ENCODE results near the gene HS2ST1. TPM values are rescaled to one million over a fixed set of nuclear protein-coding genes. Genes with fewer than 3 reads are reported as not detected.

The HS2ST1 gene
- total RNA-seq, 3 donors from 2014 or later (not counting 1 experiment from before 2014, with no cell fraction given): 12.5 to 18.4 (median 14.3) TPM

DNA sequence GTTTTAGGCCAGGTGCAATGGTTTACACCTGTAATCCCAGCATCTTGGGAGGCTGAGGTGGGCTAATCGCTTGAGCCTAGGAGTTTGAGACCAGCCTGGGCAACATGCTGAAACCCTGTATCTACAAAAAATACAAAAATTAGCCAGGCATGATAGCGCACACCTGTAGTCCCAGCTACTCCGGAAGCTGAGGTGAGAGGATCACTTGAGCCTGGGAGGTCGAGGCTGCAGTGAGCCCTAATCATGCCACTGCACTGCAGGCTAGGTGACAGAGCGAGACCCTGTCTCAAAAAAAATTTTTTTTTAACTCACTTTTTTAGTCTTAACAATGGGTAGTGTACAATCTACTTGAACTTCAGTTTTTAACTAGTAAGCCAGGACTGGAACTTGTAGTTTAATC is 137.5 kb downstream of the HS2ST1 start:
- Mint-ChIP-seq H3K36me3 (peaks cover 5% of the 10 kb centered on the region), H3K9me3 (peaks cover 0 to 2% of the 10 kb centered on the region in 2 donors), H3K4me3 (no peak overlapping the region), H3K4me1 (peaks cover 16 to 17% of the 10 kb centered on the region in 2 donors), H3K27me3 (ENCODE audit: low read depth in 2 of 2) (no peaks in the 10 kb centered on the region), H3K27ac (no peak overlapping the region)
- WGBS (ENCODE audit: insufficient coverage): 93% methylated on average over 4 of the region's 5 CpGs
- Histone ChIP-seq H3K4me3 (ENCODE audit: low read length) (no peak overlapping the region), H3K27ac (ENCODE audit: low read length) (no peak overlapping the region), H3K36me3 (ENCODE audit: control insufficient read depth, insufficient read depth, low read length) (no peaks in the 10 kb centered on the region), H3K9me3 (ENCODE audit: control insufficient read depth, insufficient read depth, low read length) (no peaks in the 10 kb centered on the region), H3K27me3 (ENCODE audit: control insufficient read depth, insufficient read depth, low read length) (no peaks in the 10 kb centered on the region), H3K4me1 (ENCODE audit: control insufficient read depth, insufficient read depth, low read length) (no peaks in the 10 kb centered on the region)
- DNase-seq (no peak), ATAC-seq (no peak)
- TF ChIP-seq, protein P1, sequence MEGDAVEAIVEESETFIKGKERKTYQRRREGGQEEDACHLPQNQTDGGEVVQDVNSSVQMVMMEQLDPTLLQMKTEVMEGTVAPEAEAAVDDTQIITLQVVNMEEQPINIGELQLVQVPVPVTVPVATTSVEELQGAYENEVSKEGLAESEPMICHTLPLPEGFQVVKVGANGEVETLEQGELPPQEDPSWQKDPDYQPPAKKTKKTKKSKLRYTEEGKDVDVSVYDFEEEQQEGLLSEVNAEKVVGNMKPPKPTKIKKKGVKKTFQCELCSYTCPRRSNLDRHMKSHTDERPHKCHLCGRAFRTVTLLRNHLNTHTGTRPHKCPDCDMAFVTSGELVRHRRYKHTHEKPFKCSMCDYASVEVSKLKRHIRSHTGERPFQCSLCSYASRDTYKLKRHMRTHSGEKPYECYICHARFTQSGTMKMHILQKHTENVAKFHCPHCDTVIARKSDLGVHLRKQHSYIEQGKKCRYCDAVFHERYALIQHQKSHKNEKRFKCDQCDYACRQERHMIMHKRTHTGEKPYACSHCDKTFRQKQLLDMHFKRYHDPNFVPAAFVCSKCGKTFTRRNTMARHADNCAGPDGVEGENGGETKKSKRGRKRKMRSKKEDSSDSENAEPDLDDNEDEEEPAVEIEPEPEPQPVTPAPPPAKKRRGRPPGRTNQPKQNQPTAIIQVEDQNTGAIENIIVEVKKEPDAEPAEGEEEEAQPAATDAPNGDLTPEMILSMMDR (IDR thresholded peaks at IDR 0.05): no peak
- intact Hi-C loops (cut with micrococcal nuclease): no loop called here

DNA sequence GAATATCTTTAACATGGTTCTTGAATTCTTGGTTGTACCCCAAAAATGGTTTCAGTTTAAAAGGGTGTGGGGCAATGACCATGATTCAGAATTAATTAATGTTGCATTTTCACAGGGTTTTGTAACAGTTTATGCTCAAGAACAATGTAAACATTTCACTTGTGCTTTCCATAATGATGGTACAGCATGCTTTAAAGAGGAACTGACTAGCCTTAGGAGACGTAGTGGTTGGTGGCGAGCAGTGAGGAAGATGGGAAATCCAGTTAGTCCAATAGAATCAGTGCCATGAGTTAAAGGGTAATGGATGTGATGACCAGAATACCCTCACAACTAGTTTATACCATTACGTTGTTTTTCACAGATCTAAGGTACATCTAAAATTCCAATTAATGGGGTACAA is 138.0 kb downstream of the HS2ST1 start:
- WGBS (ENCODE audit: insufficient coverage): 70% methylated on average over 2 of the region's 3 CpGs
- no peaks in the 10 kb centered on the region for H3K4me1 ChIP-seq (ENCODE audit: control insufficient read depth, insufficient read depth, low read length)
- ATAC-seq (no peak), DNase-seq (no peak)
- TF ChIP-seq, protein P1 (IDR thresholded peaks at IDR 0.05): no peak
- no peaks in the 10 kb centered on the region for H3K27me3 ChIP-seq (ENCODE audit: control insufficient read depth, insufficient read depth, low read length)
- intact Hi-C loops (cut with micrococcal nuclease): no loop called here
- Mint-ChIP-seq H3K27ac (no peak overlapping the region), H3K27me3 (ENCODE audit: low read depth in 2 of 2) (no peaks in the 10 kb centered on the region), H3K36me3 (peaks cover under 1% of the 10 kb centered on the region), H3K4me3 (no peak overlapping the region), H3K4me1 (peaks cover 12 to 17% of the 10 kb centered on the region in 2 donors), H3K9me3 (peaks cover 0 to 2% of the 10 kb centered on the region in 2 donors)
- no peaks in the 10 kb centered on the region for H3K9me3 ChIP-seq (ENCODE audit: control insufficient read depth, insufficient read depth, low read length)
- H3K27ac ChIP-seq (ENCODE audit: low read length): no peak overlapping the region
- H3K36me3 ChIP-seq (ENCODE audit: control insufficient read depth, insufficient read depth, low read length): no peaks in the 10 kb centered on the region
- no peak overlapping the region for H3K4me3 ChIP-seq (ENCODE audit: low read length)

DNA sequence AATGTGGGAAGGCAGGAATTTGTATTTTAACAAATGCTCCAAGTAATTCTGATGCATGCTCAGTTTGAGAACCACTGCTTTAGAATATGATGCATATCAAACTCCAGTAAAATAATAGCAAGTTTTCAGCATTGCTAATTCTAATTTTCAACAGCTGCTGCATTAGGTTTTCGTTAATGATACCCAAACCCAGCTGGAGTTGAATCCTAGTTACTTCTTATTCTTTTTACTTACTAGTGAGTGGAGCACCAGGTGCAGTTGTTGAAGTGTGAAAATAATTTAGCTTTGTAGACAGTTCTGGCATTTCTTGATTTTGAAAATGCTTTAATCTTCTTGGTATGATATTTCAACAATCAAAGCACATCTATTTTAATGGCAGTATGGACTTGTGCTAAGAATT is 138.5 kb downstream of the HS2ST1 start:
- Histone ChIP-seq H3K9me3 (ENCODE audit: control insufficient read depth, insufficient read depth, low read length) (no peaks in the 10 kb centered on the region), H3K36me3 (ENCODE audit: control insufficient read depth, insufficient read depth, low read length) (no peaks in the 10 kb centered on the region), H3K27me3 (ENCODE audit: control insufficient read depth, insufficient read depth, low read length) (no peaks in the 10 kb centered on the region), H3K27ac (ENCODE audit: low read length) (no peak overlapping the region), H3K4me3 (ENCODE audit: low read length) (no peak overlapping the region), H3K4me1 (ENCODE audit: control insufficient read depth, insufficient read depth, low read length) (no peaks in the 10 kb centered on the region)
- no peaks in the 10 kb centered on the region for H3K36me3 Mint-ChIP-seq
- intact Hi-C loops (cut with micrococcal nuclease): no loop called here
- no peak overlapping the region for H3K27ac Mint-ChIP-seq
- H3K4me1 Mint-ChIP-seq: peaks cover 12 to 17% of the 10 kb centered on the region in 2 donors
- DNase-seq (no peak), ATAC-seq (no peak)
- H3K27me3 Mint-ChIP-seq (ENCODE audit: low read depth in 2 of 2): no peaks in the 10 kb centered on the region
- H3K4me3 Mint-ChIP-seq: no peak overlapping the region
- WGBS (ENCODE audit: insufficient coverage): 82% methylated on average over 1 of the region's 1 CpG
- H3K9me3 Mint-ChIP-seq: peaks cover 0 to 2% of the 10 kb centered on the region in 2 donors
- TF ChIP-seq, protein P1 (IDR thresholded peaks at IDR 0.05): no peak

DNA sequence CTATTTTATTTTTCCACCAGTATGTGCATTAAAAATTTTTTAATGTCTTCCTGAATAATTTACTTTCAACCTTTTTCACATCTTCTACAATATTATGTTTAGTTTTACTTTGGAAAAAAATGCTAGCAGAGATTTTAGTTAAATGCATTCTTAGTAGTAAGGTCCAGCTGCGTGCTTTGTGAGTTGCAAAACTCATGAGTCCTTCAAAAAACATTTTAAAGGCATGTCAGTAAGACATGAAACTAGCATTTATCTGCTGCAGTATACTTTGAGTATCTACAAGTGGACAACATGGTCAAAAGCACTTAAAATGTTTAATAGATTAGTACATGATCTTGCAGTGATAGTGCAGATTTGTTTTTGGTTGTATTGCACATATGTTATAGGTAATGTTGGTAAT is 139.0 kb downstream of the HS2ST1 start:
- ATAC-seq: no peak

More for the DNA sequence above, 139.0 kb downstream of the HS2ST1 start:
- intact Hi-C loops (cut with micrococcal nuclease): no loop called here
- Mint-ChIP-seq H3K27ac (no peak overlapping the region), H3K4me3 (no peak overlapping the region), H3K36me3 (no peaks in the 10 kb centered on the region), H3K4me1 (peaks cover 12 to 17% of the 10 kb centered on the region in 2 donors), H3K27me3 (ENCODE audit: low read depth in 2 of 2) (no peaks in the 10 kb centered on the region), H3K9me3 (peaks cover 0 to 2% of the 10 kb centered on the region in 2 donors)
- WGBS (ENCODE audit: insufficient coverage): 100% methylated on average over 1 of the region's 1 CpG
- Histone ChIP-seq H3K27ac (ENCODE audit: low read length) (no peak overlapping the region), H3K9me3 (ENCODE audit: control insufficient read depth, insufficient read depth, low read length) (no peaks in the 10 kb centered on the region), H3K27me3 (ENCODE audit: control insufficient read depth, insufficient read depth, low read length) (no peaks in the 10 kb centered on the region), H3K4me1 (ENCODE audit: control insufficient read depth, insufficient read depth, low read length) (no peaks in the 10 kb centered on the region), H3K36me3 (ENCODE audit: control insufficient read depth, insufficient read depth, low read length) (no peaks in the 10 kb centered on the region), H3K4me3 (ENCODE audit: low read length) (no peak overlapping the region)
- TF ChIP-seq, protein P1 (IDR thresholded peaks at IDR 0.05): no peak
- no peak for DNase-seq
